H1 (cell line): ENCODE measurements around the gene SMTN. TPM values are rescaled to one million over a fixed set of nuclear protein-coding genes. Genes with fewer than 3 reads are reported as not detected.

Experiments
- CTCF ChIA-PET: fragments of 300-600 bp; sonication (Branson Sonifier 250); formaldehyde crosslinking; loops from one replicate; lab custom pipeline; 2021; ENCODE audit not compliant: partially characterized antibody; lab: Charles Lee
- POLR2A ChIA-PET: fragments of 300-600 bp; sonication (Branson Sonifier 250); formaldehyde crosslinking; loops from one replicate; lab custom pipeline; 2021; ENCODE audit warnings: inconsistent platforms; ENCODE audit not compliant: partially characterized antibody; lab: Charles Lee
- DNase-seq, 2 experiments: peaks; one replicate each; pipeline versions ENCODE4 v3.0.0 to v3.0.0-alpha.2; 2010 to 2022; ENCODE audit warnings: low spot score in 2 of 2, low read depth in 1 of 2, mixed read lengths in 1 of 2
- FAIRE-seq: peaks from 2 replicates; lab custom pipeline; 2011; peaks lifted over from hg19 to GRCh38; lab: Jason Lieb, UNC
- H2AFZ ChIP-seq: 2 replicates; pipeline ENCODE4 v1.8.1; 2012; ENCODE audit warnings: low read length, inconsistent platforms
- H2AK5ac ChIP-seq: 2 replicates; pipeline ENCODE4 v1.6.1; 2013; ENCODE audit warnings: low read depth, low read length
- H2BK120ac ChIP-seq: replicated peaks from 2 replicates; pipeline ENCODE3; 2013; ENCODE audit warnings: low read depth, low read length, inconsistent platforms
- H2BK12ac ChIP-seq: 2 replicates; pipeline ENCODE4 v1.6.1; 2013; ENCODE audit warnings: low read depth, low read length
- H2BK15ac ChIP-seq: 2 replicates; pipeline ENCODE4 v1.6.1; 2013; ENCODE audit warnings: low read length
- H2BK20ac ChIP-seq: 2 replicates; pipeline ENCODE4 v1.6.1; 2013; ENCODE audit warnings: low read length
- H2BK5ac ChIP-seq: 2 replicates; pipeline ENCODE4 v1.6.1; 2013; ENCODE audit warnings: low read depth, low read length
- H3K14ac ChIP-seq: 2 replicates; pipeline ENCODE4 v1.6.1; 2013; ENCODE audit warnings: inconsistent platforms; ENCODE audit not compliant: insufficient read length
- H3K18ac ChIP-seq: 2 replicates; pipeline ENCODE4 v1.6.1; 2013; ENCODE audit warnings: low read length; ENCODE audit errors: extremely low read depth
- H3K23ac ChIP-seq: 2 replicates; pipeline ENCODE4 v1.6.1; 2013; ENCODE audit warnings: inconsistent platforms; ENCODE audit not compliant: insufficient read length
- H3K23me2 ChIP-seq: 2 replicates; pipeline ENCODE4 v1.6.1; 2013; ENCODE audit warnings: low read depth, low read length
- H3K27ac ChIP-seq: 2 replicates; pipeline ENCODE4 v1.6.1; 2011; ENCODE audit warnings: low read depth, low read length, inconsistent platforms
- H3K27me3 ChIP-seq, 4 experiments: replicated peaks in 1 of 4; 1 replicate in 1 of 4; 2 replicates in 3 of 4; pipeline versions ENCODE4 v1.6.1 to v1.8.1; 2011 to 2013; ENCODE audit warnings: low read length in 3 of 4, mild to moderate bottlenecking in 3 of 4, inconsistent platforms in 2 of 4, mixed read lengths in 2 of 4, moderate library complexity in 1 of 4; ENCODE audit not compliant: control insufficient read depth in 3 of 4, insufficient read depth in 3 of 4; ENCODE audit errors: extremely low read depth in 1 of 4
- H3K36me3 ChIP-seq, 4 experiments: 2 replicates each; pipeline versions ENCODE4 v1.6.1 to v1.8.1; 2011 to 2013; ENCODE audit warnings: mild to moderate bottlenecking in 4 of 4, low read length in 3 of 4, moderate library complexity in 2 of 4, control low read depth in 1 of 4, inconsistent platforms in 1 of 4; ENCODE audit not compliant: insufficient read depth in 4 of 4, control insufficient read depth in 2 of 4
- H3K4ac ChIP-seq: replicated peaks from 2 replicates; pipeline ENCODE3; 2013; ENCODE audit warnings: low read length, low read depth, mixed read lengths, inconsistent platforms; ENCODE audit not compliant: insufficient read length
- H3K4me1 ChIP-seq, 4 experiments: replicated peaks in 1 of 4; 1 replicate in 1 of 4; 2 replicates in 3 of 4; pipeline versions ENCODE4 v1.6.1 to v1.8.1; 2011 to 2013; ENCODE audit warnings: low read length in 3 of 4, inconsistent platforms in 2 of 4, mixed read lengths in 1 of 4; ENCODE audit not compliant: insufficient read depth in 4 of 4, control insufficient read depth in 3 of 4
- H3K4me2 ChIP-seq, 2 experiments: 2 replicates each; pipeline versions ENCODE4 v1.6.1 to v1.8.1; 2011 to 2013; ENCODE audit warnings: low read depth in 2 of 2, low read length in 2 of 2, control low read depth in 1 of 2, inconsistent platforms in 1 of 2, mild to moderate bottlenecking in 1 of 2; ENCODE audit not compliant: insufficient read depth in 1 of 2
- H3K4me3 ChIP-seq, 4 experiments: fragments of 200-600, 300-600 bp in 1 of 4; sonication (generic), shearing (Covaris generic), sonication (Bioruptor Twin) in 1 of 4; 2 replicates each; pipeline versions ENCODE4 v1.5.1 to v1.8.1; 2011 to 2016; ENCODE audit warnings: low read length in 4 of 4, low read depth in 3 of 4, control low read depth in 2 of 4, inconsistent platforms in 2 of 4, mild to moderate bottlenecking in 2 of 4, mixed read lengths in 1 of 4, moderate library complexity in 1 of 4; ENCODE audit not compliant: insufficient read depth in 2 of 4; ENCODE audit errors: extremely low read depth in 1 of 4
- H3K56ac ChIP-seq: replicated peaks from 2 replicates; pipeline ENCODE3; 2013; ENCODE audit warnings: low read depth, mild to moderate bottlenecking, mixed read lengths, low read length, inconsistent platforms; ENCODE audit not compliant: insufficient read length
- H3K79me1 ChIP-seq: 2 replicates; pipeline ENCODE4 v1.6.1; 2013; ENCODE audit warnings: low read depth, low read length, control low read depth
- H3K79me2 ChIP-seq, 2 experiments: 2 replicates each; pipeline versions ENCODE4 v1.6.1 to v1.8.1; 2012 to 2013; ENCODE audit warnings: low read length in 2 of 2, mild to moderate bottlenecking in 2 of 2, inconsistent platforms in 1 of 2; ENCODE audit not compliant: insufficient read depth in 2 of 2, control insufficient read depth in 1 of 2
- H3K9ac ChIP-seq, 4 experiments: replicated peaks in 1 of 4; 1 replicate in 1 of 4; 2 replicates in 3 of 4; pipeline versions ENCODE4 v1.6.1 to v1.8.1; 2011 to 2013; ENCODE audit warnings: low read depth in 3 of 4, low read length in 3 of 4, control low read depth in 2 of 4, mild to moderate bottlenecking in 2 of 4, moderate library complexity in 2 of 4, inconsistent platforms in 1 of 4; ENCODE audit errors: extremely low read depth in 1 of 4
- H3K9me3 ChIP-seq, 2 experiments: 2 replicates each; pipeline versions ENCODE4 v1.6.1 to v1.8.1; 2012 to 2013; ENCODE audit warnings: mild to moderate bottlenecking in 2 of 2, moderate library complexity in 2 of 2, control low read depth in 1 of 2, inconsistent platforms in 1 of 2, low read depth in 1 of 2, low read length in 1 of 2, mixed read lengths in 1 of 2; ENCODE audit not compliant: insufficient read depth in 2 of 2
- H4K20me1 ChIP-seq, 2 experiments: replicated peaks in 1 of 2; 2 replicates each; pipeline versions ENCODE3 to v1.8.1; 2011 to 2013; ENCODE audit warnings: inconsistent platforms in 2 of 2, low read length in 2 of 2, mild to moderate bottlenecking in 1 of 2; ENCODE audit not compliant: insufficient read depth in 2 of 2, control insufficient read depth in 1 of 2
- H4K5ac ChIP-seq: 2 replicates; pipeline ENCODE4 v1.6.1; 2013; ENCODE audit warnings: low read length, low read depth, mixed read lengths, inconsistent platforms; ENCODE audit not compliant: insufficient read length
- H4K8ac ChIP-seq: 2 replicates; pipeline ENCODE4 v1.8.0; 2013; ENCODE audit warnings: mild to moderate bottlenecking, moderate library complexity, low read length, inconsistent platforms; ENCODE audit not compliant: insufficient read depth; ENCODE audit errors: extremely low read depth
- H4K91ac ChIP-seq: replicated peaks from 2 replicates; pipeline ENCODE3; 2013; ENCODE audit warnings: low read length, mixed read lengths, inconsistent platforms; ENCODE audit not compliant: insufficient read length
- BACH1 ChIP-seq: IDR thresholded peaks from 2 replicates; pipeline ENCODE4 v1.6.1; 2012; ENCODE audit warnings: low read length, improper control_type of control experiment
- BRCA1 ChIP-seq: IDR thresholded peaks from 2 replicates; pipeline ENCODE4 v1.6.1; 2012; ENCODE audit warnings: low read depth, low read length, improper control_type of control experiment
- CTCF ChIP-seq, 3 experiments: IDR thresholded peaks; 1 replicate in 2 of 3; 2 replicates in 1 of 3; pipeline versions ENCODE4 v1.5.1 to v1.6.1; 2011; ENCODE audit warnings: low read length in 3 of 3, mild to moderate bottlenecking in 3 of 3, inconsistent platforms in 2 of 3, low read depth in 1 of 3, moderate library complexity in 1 of 3; ENCODE audit not compliant: insufficient read depth in 1 of 3; ENCODE audit errors: control extremely low read depth in 1 of 3
- HDAC6 ChIP-seq: IDR thresholded peaks from one replicate; pipeline ENCODE4 v1.7.1; 2012; ENCODE audit warnings: low read depth, mild to moderate bottlenecking, inconsistent platforms, low read length, moderate library complexity
- RAD21 ChIP-seq, 2 experiments: IDR thresholded peaks in 1 of 2; conservative IDR thresholded peaks in 1 of 2; 2 replicates each; pipeline ENCODE4 v1.6.1; 2011; ENCODE audit warnings: low read depth in 2 of 2, low read length in 2 of 2, improper control_type of control experiment in 1 of 2, inconsistent platforms in 1 of 2, mild to moderate bottlenecking in 1 of 2, moderate library complexity in 1 of 2
- RFX5 ChIP-seq: IDR thresholded peaks from 2 replicates; pipeline ENCODE4 v1.6.1; 2011; ENCODE audit warnings: low read depth, low read length, improper control_type of control experiment, borderline replicate concordance
- TAF7 ChIP-seq: optimal IDR thresholded peaks from 2 replicates; pipeline ENCODE3; 2011; ENCODE audit warnings: low read depth, mild to moderate bottlenecking, inconsistent platforms, low read length, moderate library complexity, borderline replicate concordance
- WGBS, 2 experiments: shearing (Covaris generic) in 1 of 2; methylation state at CpG; one replicate each; pipeline versions ENCODE4 v1.1.6 to v1.1.7; 2013 to 2015; ENCODE audit warnings: low lambda C conversion rate in 2 of 2, mixed read lengths in 2 of 2, inconsistent platforms in 1 of 2, low coverage in 1 of 2, missing lambda C conversion rate in 1 of 2; ENCODE audit not compliant: insufficient replicate concordance in 2 of 2, insufficient coverage in 1 of 2, insufficient read length in 1 of 2; ENCODE audit errors: extremely low coverage in 1 of 2, missing lambda C conversion rate in 1 of 2; 5-methylcytosine and 5-hydroxymethylcytosine counted together
- polyA plus RNA-seq, 7 experiments: library from polyadenylated mRNA; depleted of rRNA in 3 of 7; stranded (reverse) in 5 of 7; unstranded in 2 of 7; fragments of >200 nt in 5 of 7; fragments of 200-250 nt in 2 of 7; gene quantifications; 1 replicate in 5 of 7; 2 replicates in 1 of 7; 4 replicates in 1 of 7; pipeline versions ENCODE4 v1.2.1 to v1.2.3, GENCODE V29; 2011 to 2013; ENCODE audit warnings: missing spikeins in 2 of 7, mixed read lengths in 2 of 7
- total RNA-seq: library from RNA; stranded (reverse); fragmentation: NEBNext Ultra II Directional; extraction: Animal tissue kit (Norgen Biotek cat#: 25700); gene quantifications from 2 replicates; pipeline ENCODE4 v1.2.1, GENCODE V29; 2021

Gene SMTN
- total and polyA plus RNA-seq, 2 of the 8 experiments (the other 6 are each of a cell fraction or from before 2014, with no cell fraction given), result 12.3 to 20.8 TPM

DNA sequence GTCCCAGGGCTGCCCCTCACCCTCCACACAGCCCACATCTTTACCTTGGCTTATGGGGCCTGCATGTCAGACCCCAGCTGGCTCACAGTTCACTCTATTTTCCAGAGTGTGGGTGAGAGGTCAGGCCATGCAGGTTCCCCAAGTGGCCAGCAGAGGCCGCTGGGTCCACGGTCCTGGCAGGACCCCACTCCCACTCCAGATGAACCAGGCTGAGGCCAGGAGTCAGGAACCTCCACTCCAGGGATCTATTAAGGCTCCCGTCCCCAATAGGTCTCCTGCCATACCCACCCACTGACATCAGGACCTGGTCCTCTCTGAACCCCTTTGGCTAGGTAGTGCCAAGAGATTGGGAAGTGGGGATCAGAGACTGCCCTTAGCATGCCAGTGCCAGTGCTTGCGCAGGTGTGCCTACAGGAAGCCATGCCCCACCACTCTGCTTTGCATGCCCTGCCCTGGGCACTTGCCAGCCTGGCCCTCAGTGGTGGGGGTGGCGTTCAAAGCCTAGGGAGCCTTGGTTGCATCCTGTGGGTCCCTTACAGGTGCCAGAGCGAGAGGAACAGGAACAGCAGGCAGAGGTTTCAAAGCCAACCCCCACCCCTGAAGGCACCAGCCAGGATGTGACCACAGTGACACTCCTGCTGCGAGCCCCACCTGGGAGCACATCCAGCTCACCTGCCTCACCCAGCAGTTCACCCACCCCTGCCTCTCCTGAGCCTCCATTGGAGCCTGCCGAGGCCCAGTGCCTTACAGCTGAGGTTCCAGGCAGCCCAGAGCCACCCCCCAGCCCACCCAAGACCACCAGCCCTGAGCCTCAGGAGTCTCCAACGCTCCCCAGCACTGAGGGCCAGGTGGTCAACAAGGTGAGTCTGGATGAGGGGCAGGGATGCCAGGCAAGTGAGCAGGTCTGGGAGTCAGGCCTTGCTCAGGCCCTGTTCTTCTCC lies 8.3 kb downstream of the SMTN start:
- no peak overlapping the region for H3K56ac ChIP-seq
- no peak overlapping the region for H2AK5ac ChIP-seq
- H3K4me2 ChIP-seq, result no peak overlapping the region
- peaks cover 0 to 13% (median 4%) of the 10 kb centered on the region in 4 experiments; a peak in 5 of 7 replicates for H3K4me1 ChIP-seq
- ChIA-PET POLR2A (interaction anchor here (1.1 to 12.2 kb wide), 2 partner anchors 18 to 120 kb away, joined by 3 to 220 read pairs; partner anchors contain the start of genes MORC2, SELENOM and TUG1), CTCF (interaction anchor here (0.6 to 16.8 kb wide), 18 partner anchors 5 to 377 kb away, joined by 3 to 207 read pairs (median 4); partner anchors contain the start of genes PLA2G3, SELENOM and SMTN)
- no peak overlapping the region for H3K27ac ChIP-seq
- no peak overlapping the region for H3K4me3 ChIP-seq
- H3K36me3 ChIP-seq, result no peaks in the 10 kb centered on the region
- H2AFZ ChIP-seq, result no peak overlapping the region
- H3K4ac ChIP-seq, result no peak overlapping the region
- H2BK5ac ChIP-seq, result no peak overlapping the region
- no peaks in the 10 kb centered on the region for H4K20me1 ChIP-seq
- H3K14ac ChIP-seq, result no peak overlapping the region
- H4K5ac ChIP-seq, result no peak overlapping the region
- no peak overlapping the region for H3K23ac ChIP-seq
- H4K8ac ChIP-seq, result no peak overlapping the region
- H3K23me2 ChIP-seq, result peaks cover 1% of the 10 kb centered on the region
- no peak overlapping the region for H4K91ac ChIP-seq
- no peaks in the 10 kb centered on the region; the same call in 1 of the 2 replicates for H3K79me1 ChIP-seq
- H3K9me3 ChIP-seq, result no peaks in the 10 kb centered on the region
- H3K9ac ChIP-seq, result no peak overlapping the region
- H3K18ac ChIP-seq, result no peak overlapping the region
- H3K79me2 ChIP-seq, result peaks cover 0 to under 1% of the 10 kb centered on the region in 2 experiments; a peak in 1 of 4 replicates
- WGBS, 2 experiments, result 69% methylated on average over 8 of the region's 9 CpGs; no CpG with 5 or more reads in 1 of the 2 experiments
- H2BK20ac ChIP-seq, result no peak overlapping the region
- FAIRE-seq (no peak), DNase-seq (peak in 1 of 2 experiments; percentile 67)
- H2BK120ac ChIP-seq, result no peak overlapping the region
- no peak overlapping the region for H2BK12ac ChIP-seq
- no peaks in the 10 kb centered on the region for H3K27me3 ChIP-seq
- no peak overlapping the region for H2BK15ac ChIP-seq
- TF ChIP-seq BRCA1 (no peak), CTCF (IDR thresholded peaks at IDR 0.05; ENCODE audit: control extremely low read depth in 1 of 3, insufficient read depth in 1 of 3, low read depth in 1 of 3, low read length in 3 of 3) (peak; percentile 83 to 88 (median 83)), RAD21 (IDR thresholded peaks at IDR 0.05 in 1 of 2, conservative IDR thresholded peaks at IDR 0.05 in 1 of 2; ENCODE audit: low read depth in 2 of 2, low read length in 2 of 2) (peak; percentile 69 to 79), TAF7 (no peak), HDAC6 (no peak), BACH1 (peak; percentile 81), RFX5 (no peak)
